ENCODE data around the gene KCTD17.

The KCTD17 gene

DNA sequence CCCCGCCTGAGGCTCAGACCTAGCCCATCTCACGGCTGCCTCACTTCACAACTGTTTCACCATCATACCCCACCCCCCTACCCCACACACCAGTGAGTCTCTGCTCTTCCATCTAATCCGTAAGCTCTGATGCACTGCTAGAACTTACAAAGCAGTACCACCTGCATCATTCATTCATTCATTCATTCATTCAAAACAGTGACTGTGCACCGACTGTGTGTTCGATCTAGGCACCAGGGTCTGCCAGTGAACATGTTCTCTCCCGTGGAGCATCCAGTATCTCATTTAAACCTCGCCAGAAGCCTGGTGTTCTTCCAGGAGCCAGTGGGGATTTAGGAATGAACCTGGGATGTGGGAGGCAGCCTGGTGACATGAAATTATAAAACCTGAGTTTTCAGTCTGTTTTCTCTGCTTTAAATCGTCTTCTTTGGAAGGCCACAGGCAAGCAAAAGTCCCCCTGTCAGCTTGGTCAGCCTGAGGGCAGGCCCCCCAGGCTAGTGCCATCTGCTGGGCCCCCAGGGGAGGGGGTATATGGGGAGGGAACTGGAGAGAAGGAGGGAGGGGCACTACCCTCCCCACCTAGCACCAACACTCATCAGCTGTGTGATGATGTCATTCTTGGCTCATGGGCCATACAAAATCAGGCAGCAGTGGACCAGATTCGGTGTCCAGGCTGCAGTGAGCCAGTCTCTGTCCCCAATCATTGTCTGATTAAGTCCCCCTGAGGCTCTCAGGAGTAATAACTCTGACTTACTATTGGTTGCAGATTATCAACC, 39.6 kb downstream of the KCTD17 start:
- Histone ChIP-seq H3K9me3 (no peaks in the 10 kb centered on the region), H3K4me1 (no peaks in the 10 kb centered on the region), H3K36me3 (replicated peaks) (no peaks in the 10 kb centered on the region), H3K4me3 (no peak overlapping the region), H3K27me3 (ENCODE audit: low read depth) (peaks cover 26% of the 10 kb centered on the region)
- DNase-seq (ENCODE audit: low spot score in 2 of 2): no peak
- in situ Hi-C loops (cut with MboI; ENCODE audit: low sequenced_read_pairs): no loop called here

DNA sequence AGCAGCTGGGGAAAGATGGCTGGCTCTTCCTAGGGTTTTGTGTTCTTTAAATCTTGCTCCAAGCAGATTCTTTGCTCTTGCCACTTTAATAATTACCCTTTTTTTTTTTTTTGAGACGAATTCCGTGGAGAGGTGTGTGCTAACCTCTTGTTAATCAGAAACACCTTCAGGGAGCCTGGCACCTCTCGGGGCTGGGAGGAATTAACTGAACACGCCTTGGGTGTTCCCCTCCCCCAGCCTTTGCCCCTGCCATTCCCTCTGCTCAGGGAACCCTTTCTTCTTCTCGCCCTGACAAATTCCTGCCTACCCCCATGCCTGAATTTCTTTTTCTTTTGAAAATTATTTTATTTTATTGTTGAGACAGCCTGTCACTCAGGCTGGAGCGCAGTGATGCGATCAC, 40.5 kb downstream of the KCTD17 start:
- H3K36me3 ChIP-seq (replicated peaks): no peaks in the 10 kb centered on the region
- H3K4me3 ChIP-seq: no peak overlapping the region
- DNase-seq (ENCODE audit: low spot score in 2 of 2): no peak
- H3K9me3 ChIP-seq: no peaks in the 10 kb centered on the region
- in situ Hi-C loops (cut with MboI; ENCODE audit: low sequenced_read_pairs): no loop called here
- H3K27me3 ChIP-seq (ENCODE audit: low read depth): peaks cover 33% of the 10 kb centered on the region
- no peaks in the 10 kb centered on the region for H3K4me1 ChIP-seq

DNA sequence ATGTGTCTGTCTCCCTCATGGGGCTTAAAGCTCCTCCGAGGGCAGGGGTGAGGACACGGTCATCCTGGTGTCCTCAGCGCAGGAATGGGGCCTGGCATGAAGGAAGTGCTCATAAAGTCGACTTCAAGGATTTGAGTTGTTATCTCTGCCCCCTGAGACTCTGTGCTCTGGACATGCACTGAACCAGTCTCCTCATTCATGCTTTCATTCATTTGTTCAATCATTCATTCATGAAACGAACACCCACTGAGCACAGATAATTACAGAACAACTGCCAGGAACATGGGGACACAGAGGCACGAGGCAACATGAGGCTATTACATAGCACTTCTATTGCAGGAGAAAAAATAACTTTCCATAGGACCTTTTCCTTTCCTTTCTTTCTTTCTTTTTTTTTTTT, 41.5 kb downstream of the KCTD17 start:
- H3K27me3 ChIP-seq (ENCODE audit: low read depth): peaks cover 37% of the 10 kb centered on the region
- no peak for DNase-seq (ENCODE audit: low spot score in 2 of 2)
- H3K9me3 ChIP-seq: no peaks in the 10 kb centered on the region
- H3K36me3 ChIP-seq (replicated peaks): no peaks in the 10 kb centered on the region
- H3K4me3 ChIP-seq: no peak overlapping the region
- in situ Hi-C loops (cut with MboI; ENCODE audit: low sequenced_read_pairs): no loop called here
- no peaks in the 10 kb centered on the region for H3K4me1 ChIP-seq

DNA sequence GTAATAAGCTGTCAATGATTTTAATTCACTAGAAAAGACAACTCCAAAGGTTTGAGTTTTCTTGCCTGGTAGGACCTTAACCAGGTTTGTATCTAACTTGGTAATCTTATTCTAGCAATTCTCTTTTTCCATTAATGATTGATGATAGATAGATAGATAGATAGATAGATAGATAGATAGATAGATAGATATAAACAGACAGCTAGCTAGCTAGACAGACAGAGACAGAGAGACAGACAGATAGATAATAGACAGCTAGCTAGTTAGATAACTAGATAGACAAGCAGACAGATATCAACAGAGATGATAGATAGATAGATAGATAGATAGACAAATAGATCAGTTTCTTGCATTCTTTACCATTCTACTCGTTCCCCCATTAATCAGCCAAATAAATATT, 42.7 kb downstream of the KCTD17 start:
- peaks cover 34% of the 10 kb centered on the region for H3K27me3 ChIP-seq (ENCODE audit: low read depth)
- H3K9me3 ChIP-seq: no peaks in the 10 kb centered on the region
- H3K4me1 ChIP-seq: no peaks in the 10 kb centered on the region
- no peaks in the 10 kb centered on the region for H3K36me3 ChIP-seq (replicated peaks)
- in situ Hi-C loops (cut with MboI; ENCODE audit: low sequenced_read_pairs): no loop called here
- DNase-seq (ENCODE audit: low spot score in 2 of 2): no peak
- no peak overlapping the region for H3K4me3 ChIP-seq

DNA sequence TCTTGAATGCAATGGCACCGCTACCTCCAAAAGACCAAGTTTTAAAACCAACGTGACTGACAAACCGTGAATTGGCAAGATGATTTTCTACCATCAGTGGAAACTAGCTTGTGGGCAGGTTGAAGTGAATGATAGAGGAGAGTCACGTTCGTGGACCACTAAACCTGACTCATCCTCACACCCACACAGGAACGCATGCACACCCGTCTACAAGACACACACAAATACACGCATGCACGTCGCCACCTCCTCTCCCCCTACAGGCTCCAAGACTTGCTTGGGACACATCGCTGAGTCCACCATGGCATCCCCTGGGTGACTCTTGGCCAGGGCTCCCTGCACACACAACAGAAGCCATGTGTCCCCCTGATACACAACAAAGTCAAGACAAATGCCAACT, 43.6 kb downstream of the KCTD17 start:
- Histone ChIP-seq H3K27me3 (ENCODE audit: low read depth) (peaks cover 34% of the 10 kb centered on the region), H3K4me1 (no peaks in the 10 kb centered on the region), H3K36me3 (replicated peaks) (no peaks in the 10 kb centered on the region), H3K9me3 (no peaks in the 10 kb centered on the region), H3K4me3 (no peak overlapping the region)
- DNase-seq (ENCODE audit: low spot score in 2 of 2): no peak
- in situ Hi-C loops (cut with MboI; ENCODE audit: low sequenced_read_pairs): no loop called here

DNA sequence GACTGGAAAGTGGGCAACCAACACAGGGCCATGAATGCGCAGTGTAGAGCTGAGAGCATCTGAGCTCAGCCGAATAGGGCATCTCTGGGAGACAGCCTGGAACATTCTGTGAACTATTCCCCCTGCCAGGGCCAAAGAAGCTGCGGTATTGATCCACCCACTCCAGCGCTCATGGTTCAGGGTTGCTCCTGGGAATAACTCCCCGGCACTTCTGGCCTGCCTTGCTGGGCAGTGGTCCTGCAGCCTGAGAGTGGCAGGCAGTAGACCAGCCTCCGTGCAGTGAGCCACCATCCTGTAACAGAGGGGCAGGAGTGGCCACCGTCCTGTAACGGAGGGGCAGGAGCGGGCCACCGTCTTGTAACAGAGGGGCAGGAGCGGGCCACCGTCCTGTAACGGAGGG, 45.8 kb downstream of the KCTD17 start:
- in situ Hi-C loops (cut with MboI; ENCODE audit: low sequenced_read_pairs): no loop called here

DNA sequence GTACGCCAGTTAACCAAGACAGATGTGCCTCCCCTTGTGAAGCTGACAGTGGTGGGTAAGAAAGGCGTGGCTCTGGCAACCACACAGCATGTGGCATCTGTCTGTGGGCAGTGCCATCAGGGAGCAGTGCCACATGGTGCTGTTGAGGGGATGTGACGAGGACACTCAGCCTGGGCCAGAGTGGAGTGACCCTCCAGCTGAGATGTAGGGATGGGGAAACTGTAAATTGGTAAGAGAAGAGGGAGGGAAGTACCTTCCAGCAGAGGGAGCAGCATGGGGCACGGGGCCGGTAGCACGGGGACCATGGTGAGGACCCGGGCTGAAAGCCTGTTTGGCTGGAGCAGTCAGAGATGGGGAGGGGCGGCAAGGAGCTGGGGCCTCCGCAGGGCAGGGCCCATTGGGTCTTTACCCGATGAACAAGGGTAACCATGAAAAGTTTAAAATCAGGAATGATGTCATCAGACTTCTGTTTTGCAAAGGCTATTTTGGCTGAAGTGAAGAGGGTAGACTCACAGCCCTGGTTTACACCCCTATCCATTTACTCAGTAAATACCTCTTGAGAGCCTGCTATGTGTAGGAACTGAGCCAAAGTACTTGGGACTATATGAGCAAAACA, 47.5 kb downstream of the KCTD17 start:
- in situ Hi-C loops (cut with MboI; ENCODE audit: low sequenced_read_pairs): no loop called here
- no peaks in the 10 kb centered on the region for H3K36me3 ChIP-seq (replicated peaks)
- DNase-seq (ENCODE audit: low spot score in 2 of 2): no peak
- no peak overlapping the region for H3K4me3 ChIP-seq
- H3K9me3 ChIP-seq: no peaks in the 10 kb centered on the region
- H3K27me3 ChIP-seq (ENCODE audit: low read depth): peaks cover 46% of the 10 kb centered on the region
- no peaks in the 10 kb centered on the region for H3K4me1 ChIP-seq

More for the DNA sequence above, 45.8 kb downstream of the KCTD17 start:
- no peak for DNase-seq (ENCODE audit: low spot score in 2 of 2)
- Histone ChIP-seq H3K36me3 (replicated peaks) (no peaks in the 10 kb centered on the region), H3K27me3 (ENCODE audit: low read depth) (peaks cover 34% of the 10 kb centered on the region), H3K4me3 (no peak overlapping the region), H3K4me1 (no peaks in the 10 kb centered on the region), H3K9me3 (no peaks in the 10 kb centered on the region)

DNA sequence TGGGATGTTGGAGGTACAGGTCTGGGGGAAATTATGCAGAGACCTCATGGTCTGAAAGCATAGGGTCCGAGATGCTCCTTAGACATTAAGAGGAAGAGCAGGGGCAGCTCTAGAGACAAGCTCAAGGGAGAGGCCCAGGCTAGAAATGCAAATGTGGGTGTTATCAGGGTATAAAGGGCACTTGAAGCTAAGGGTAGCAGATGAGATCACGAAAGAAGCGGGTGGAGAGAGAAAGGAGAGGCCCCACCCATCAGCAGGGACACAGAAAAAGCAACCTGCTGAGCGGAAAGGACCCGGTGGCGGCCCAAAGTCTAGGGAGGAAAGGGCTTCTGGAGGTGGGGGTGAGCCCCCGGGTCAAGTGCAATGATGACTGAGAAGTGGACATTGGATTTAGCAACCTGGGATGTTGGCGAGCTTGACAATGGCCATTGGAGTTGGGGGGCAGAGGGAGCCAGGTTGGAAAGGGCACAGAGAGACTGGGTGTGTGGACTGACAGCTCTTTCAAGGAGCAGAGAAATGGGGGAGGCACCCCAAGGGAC, 49.1 kb downstream of the KCTD17 start:
- H3K4me1 ChIP-seq: no peaks in the 10 kb centered on the region
- H3K4me3 ChIP-seq: no peak overlapping the region
- DNase-seq (ENCODE audit: low spot score in 2 of 2): no peak
- in situ Hi-C loops (cut with MboI; ENCODE audit: low sequenced_read_pairs): no loop called here
- no peaks in the 10 kb centered on the region for H3K36me3 ChIP-seq (replicated peaks)
- no peaks in the 10 kb centered on the region for H3K9me3 ChIP-seq
- peaks cover 43% of the 10 kb centered on the region for H3K27me3 ChIP-seq (ENCODE audit: low read depth)

DNA sequence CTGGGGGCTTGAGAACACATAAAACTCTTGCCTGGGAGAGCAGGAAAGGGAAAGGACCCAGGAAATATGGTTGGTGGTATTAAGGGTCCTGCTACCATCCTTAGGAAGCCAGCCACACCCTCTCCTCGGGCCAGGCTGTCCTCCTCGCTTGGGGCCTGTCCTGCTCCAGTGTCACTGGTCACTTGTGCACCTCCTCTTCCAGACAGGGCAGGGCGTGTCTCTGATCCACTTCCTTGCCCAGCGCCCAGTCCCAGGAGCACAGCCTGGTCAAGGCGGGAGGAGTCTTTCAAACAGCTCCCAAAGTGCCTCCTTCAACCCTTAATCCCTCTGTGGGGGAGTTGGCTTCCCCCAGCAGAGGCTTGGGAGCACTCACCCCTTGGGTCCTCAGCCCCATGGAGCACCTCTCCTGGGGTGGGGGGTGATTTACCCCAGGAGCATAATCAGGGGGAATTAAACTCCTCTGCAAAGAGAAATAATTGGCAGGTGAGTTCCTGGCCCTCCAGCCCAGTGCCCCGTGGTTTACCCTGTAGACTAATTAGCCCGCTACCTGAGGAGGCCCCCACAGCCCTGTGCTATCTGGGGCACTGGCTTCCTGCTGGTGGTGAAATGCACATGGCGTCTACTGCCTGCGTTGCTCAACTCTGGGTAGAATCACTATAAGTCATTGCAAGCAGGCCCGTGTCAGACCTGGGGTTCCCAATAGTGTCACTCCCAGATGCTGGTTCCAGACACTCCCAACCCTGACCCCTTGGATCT, 49.9 kb downstream of the KCTD17 start:
- Histone ChIP-seq H3K27me3 (ENCODE audit: low read depth) (peaks cover 36% of the 10 kb centered on the region), H3K4me1 (no peaks in the 10 kb centered on the region), H3K4me3 (no peak overlapping the region), H3K9me3 (no peaks in the 10 kb centered on the region), H3K36me3 (replicated peaks) (no peaks in the 10 kb centered on the region)
- no peak for DNase-seq (ENCODE audit: low spot score in 2 of 2)
- in situ Hi-C loops (cut with MboI; ENCODE audit: low sequenced_read_pairs): no loop called here

DNA sequence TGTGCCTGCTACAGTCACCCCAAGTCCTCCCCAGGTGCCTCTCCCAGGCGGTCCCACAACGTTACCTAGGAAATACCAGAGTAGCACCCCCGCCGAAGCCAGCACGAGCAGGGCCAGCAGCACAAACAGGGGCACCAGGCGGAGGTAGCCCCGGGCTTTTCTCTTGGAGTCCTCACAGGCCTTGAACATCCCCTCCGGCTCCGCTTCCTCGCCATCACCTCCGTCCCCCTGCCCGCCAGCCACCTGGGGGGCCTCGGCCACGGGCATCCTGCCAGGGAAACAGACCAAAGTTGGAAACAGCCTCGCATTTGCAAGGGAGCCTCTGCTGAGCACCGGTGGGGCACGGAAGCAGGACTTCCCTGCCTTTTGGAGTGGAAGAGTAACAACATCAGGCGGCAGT, 51.6 kb downstream of the KCTD17 start:
- no peaks in the 10 kb centered on the region for H3K9me3 ChIP-seq
- no peak overlapping the region for H3K4me3 ChIP-seq
- H3K4me1 ChIP-seq: no peaks in the 10 kb centered on the region
- H3K27me3 ChIP-seq (ENCODE audit: low read depth): peaks cover 27% of the 10 kb centered on the region
- DNase-seq (ENCODE audit: low spot score in 2 of 2): no peak
- H3K36me3 ChIP-seq (replicated peaks): no peaks in the 10 kb centered on the region
- in situ Hi-C loops (cut with MboI; ENCODE audit: low sequenced_read_pairs): no loop called here

DNA sequence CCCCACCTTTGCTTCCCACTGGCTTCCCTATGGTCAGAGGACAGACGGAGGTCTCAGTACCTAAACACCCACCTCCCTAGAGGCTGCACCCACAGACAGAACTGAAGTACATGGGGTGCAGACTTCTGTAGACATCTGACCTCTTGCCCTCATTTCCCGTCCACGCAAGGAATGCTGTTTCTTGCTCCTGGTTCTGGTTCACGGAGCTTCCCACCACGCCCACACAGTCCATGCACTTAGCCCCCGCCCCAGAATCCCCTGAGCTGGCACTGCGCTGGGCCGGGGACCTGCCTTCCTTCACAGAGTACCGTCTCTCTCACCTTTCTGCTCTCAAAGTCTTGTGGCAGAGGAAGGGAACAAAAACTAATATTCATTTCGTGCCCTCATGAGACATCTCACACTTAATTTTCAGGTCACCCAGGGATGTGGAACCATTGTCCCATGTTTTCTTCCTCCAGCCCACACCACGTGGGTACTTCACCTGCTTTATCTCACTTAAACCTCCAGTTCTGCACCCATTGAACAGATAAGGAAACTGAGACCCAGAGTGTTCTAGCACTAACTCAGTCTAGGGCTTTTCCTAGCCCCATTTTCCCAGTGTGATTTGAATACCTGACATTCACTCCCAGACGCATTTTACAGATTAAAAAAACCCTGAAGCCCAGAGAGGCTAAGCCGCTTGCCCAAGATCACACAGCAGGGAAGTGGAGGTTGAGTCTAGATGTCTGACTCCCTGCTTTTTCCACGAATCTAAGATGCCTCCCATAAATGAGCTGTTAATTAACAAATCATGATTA, 52.3 kb downstream of the KCTD17 start:
- Histone ChIP-seq H3K27me3 (ENCODE audit: low read depth) (peaks cover 27% of the 10 kb centered on the region), H3K36me3 (replicated peaks) (no peaks in the 10 kb centered on the region), H3K4me1 (no peaks in the 10 kb centered on the region), H3K4me3 (no peak overlapping the region), H3K9me3 (no peaks in the 10 kb centered on the region)
- in situ Hi-C loops (cut with MboI; ENCODE audit: low sequenced_read_pairs): no loop called here
- DNase-seq (ENCODE audit: low spot score in 2 of 2): no peak

DNA sequence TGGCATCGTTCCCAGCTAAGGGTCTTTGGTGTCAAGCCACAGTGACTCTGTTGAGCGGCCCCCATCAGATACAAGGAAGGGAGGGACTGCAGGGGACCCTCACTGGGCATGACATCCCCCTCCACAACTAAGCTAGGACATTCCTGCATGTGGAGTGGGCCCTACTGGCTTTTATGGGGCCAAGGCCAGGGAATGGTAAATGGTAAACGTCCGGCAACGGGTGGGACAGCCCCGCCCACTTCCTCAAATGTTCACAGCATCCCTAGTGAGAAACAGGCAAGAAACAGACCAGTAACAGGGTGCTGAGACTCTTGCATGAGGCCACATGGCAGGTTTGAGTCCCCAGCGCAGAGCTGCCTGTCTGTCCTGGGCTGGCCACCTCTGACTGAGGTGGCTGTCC, 53.6 kb downstream of the KCTD17 start:
- Histone ChIP-seq H3K4me3 (no peak overlapping the region), H3K27me3 (ENCODE audit: low read depth) (peaks cover 27% of the 10 kb centered on the region), H3K4me1 (no peaks in the 10 kb centered on the region), H3K9me3 (no peaks in the 10 kb centered on the region), H3K36me3 (replicated peaks) (no peaks in the 10 kb centered on the region)
- no peak for DNase-seq (ENCODE audit: low spot score in 2 of 2)
- in situ Hi-C loops (cut with MboI; ENCODE audit: low sequenced_read_pairs): no loop called here

DNA sequence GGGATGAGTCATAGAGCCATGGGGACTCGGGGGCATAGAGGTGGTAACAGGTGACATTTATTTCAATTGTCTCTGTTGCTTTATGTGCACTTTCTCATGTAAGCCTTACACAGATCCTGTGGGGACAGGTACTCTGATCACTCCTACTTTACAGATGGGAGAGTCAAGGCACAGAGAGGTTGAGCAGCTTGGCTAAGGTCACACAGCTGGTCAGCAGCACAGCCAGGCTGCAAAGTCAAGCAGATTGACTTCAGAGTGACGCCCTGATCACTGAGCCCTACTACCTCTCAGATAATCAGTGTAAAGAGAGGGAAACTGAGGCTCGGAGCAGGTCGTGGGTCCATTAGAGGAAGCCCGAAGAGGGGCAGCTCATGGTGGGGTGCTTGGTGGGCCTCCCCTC, 54.4 kb downstream of the KCTD17 start:
- no peaks in the 10 kb centered on the region for H3K9me3 ChIP-seq
- H3K36me3 ChIP-seq (replicated peaks): no peaks in the 10 kb centered on the region
- no peak overlapping the region for H3K4me3 ChIP-seq
- in situ Hi-C loops (cut with MboI; ENCODE audit: low sequenced_read_pairs): no loop called here
- H3K27me3 ChIP-seq (ENCODE audit: low read depth): peaks cover 27% of the 10 kb centered on the region
- DNase-seq (ENCODE audit: low spot score in 2 of 2): no peak
- H3K4me1 ChIP-seq: no peaks in the 10 kb centered on the region

Data from HAP-1 (cell line).